Measurements from ENCODE around the gene ZFR2.

ZFR2 gene

DNA sequence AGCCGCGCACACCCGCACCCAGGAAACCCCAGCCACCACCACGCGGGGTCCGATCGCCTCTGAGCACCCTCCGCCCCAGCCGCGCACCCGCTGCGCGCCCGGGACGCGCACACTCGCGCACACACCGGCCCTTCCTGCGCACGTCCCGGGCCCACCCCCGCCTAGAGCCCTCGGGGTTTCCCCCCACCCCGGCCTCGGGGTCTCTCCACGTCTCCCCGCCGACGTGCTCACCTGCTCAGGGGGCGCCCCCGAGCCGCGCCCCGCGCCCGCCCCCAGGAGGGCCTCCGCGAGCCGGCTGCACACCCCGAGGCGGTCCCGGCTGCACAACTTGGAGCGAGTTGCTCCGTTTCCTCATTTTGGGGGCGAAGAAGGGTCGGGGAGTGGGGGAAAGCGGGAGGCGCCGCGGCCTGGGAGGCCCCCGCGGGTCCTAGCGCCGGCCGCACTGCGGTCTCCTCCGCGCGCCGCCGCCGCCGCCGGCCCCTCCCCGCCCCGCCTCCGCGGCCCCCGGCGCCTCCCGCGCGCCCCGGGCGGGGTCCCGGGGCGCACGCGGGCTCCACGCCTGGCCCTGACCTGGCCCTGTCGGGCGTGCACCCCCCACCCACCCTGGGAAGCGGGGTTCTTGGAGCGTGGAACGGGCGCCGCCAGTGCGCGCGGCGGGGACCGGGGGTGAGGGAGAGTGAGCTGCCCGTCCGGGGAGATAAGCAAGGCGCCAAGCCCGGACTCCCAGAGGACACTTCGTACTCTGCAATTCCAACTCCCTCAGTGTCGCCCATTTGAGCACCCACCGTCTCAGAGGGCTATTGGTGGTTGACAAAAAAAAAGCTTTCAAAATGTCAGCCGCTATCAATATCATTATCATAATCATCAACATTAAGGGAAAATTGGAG is 82.7 kb downstream of the ZFR2 start, which contains the start of gene MATK:
MATK (minus strand) TSS at position 444 of the 887 bp plus-strand sequence. CDS start 1,246 bp downstream, outside the sequence.
- peak; percentile 12 for DNase-seq

DNA sequence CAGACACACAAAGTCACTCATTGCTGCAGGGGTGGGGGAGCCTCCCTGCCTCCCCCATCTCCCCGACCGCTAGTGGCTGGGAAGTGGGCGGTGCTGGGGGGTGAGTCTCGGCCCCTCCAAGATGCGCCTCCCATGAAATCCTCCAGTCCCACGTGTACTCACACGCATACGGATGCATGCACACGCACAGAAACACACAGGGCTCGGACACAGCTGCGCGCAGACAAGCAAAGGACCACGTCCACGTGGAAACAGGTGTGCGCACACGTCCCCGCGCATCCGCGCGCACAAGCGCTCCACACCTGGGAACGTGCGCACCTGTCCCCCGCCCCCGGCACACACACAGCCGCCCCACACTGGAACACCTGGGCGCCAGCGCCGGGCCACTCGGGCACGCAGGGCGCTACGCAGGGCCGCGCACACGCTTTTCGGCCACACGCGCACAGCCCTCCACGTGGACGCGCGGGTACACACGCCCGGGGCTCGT is 83.3 kb downstream of the ZFR2 start:
- DNase-seq: no peak

DNA sequence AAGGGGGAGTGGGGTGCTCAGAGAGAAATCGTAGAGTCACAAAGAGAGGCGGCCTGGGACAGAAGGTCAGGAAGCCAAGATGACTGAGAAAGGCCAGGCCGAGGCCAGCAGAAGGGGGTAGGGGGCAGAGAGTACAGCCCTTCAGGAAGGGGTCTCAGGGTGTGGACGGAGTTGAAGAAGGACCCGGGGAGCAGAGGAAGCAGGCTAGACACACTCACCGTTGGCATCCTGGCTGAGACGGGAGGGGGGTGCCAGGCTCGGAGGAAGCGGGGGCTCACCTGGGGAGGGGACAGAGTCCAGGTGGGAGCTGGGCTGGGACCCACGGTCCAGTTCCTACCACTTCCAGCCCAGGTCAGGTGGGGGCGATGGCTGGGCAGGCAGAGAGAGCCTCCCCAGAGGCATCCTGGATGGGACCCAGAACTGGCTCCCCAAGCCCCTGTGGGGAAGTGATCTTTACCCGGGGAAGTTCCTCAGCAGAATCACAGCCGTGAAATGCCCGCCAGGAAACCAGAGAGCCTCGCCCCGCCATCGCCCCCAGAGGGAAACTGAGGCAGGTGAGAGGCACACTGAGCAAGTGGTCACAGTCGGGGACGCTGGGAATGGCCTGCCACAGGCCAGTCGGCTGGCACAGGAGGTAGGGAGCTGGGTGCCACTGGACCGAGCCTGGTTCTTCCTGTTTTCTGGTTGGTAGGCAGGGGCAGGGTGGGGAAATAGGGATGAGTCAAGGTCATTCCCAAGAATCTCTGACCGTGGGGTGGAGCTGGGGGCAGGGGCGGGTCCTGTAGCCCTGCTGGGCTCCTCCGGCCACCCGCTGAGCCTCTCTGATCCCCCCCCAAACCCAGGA is 84.0 kb downstream of the ZFR2 start:
- no peak for DNase-seq

DNA sequence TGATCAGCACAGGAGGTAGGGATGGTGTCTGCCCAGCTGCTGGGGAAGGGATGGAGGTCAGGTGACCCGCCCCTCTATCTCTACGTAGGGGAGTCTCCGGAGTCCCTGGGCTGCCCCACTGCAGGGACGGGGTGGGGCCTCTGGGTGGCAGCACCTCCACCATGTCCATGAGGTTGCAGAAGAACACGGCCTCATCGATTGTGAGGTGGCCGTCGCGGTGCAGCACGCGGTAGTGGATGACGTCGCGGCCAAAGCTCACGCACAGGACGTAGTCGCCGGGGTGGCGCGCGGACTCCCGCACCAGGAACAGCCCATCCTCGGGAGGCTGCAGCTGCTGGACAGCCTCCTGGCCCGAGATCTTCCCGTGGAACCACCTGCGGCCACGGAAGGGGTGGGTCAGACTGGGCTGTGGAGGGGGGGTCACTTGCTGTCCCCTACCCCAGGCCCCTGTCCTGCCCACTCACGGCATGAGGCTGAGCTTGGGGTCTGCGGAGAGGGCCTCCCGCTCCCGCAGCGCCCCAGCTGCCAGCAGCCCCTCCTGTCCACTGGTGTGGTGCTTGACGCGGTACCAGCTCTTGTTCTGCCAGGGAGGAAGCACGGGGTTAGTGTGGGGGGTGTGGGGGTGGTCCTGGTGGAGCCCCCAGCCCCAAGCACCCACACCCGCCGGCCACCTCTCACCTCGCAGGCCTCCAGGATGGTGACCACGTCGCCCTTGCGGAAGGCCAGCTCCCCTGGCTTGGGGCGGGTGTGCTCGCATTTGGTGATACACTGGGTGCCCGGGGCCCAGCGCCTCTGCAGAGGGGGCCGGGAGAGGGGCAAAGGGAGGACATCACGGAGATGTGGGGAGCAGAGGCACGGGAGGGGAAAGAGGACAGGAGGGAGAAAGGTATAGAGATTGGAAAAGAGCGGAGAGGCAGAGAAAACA is 84.9 kb downstream of the ZFR2 start:
- no peak for DNase-seq

DNA sequence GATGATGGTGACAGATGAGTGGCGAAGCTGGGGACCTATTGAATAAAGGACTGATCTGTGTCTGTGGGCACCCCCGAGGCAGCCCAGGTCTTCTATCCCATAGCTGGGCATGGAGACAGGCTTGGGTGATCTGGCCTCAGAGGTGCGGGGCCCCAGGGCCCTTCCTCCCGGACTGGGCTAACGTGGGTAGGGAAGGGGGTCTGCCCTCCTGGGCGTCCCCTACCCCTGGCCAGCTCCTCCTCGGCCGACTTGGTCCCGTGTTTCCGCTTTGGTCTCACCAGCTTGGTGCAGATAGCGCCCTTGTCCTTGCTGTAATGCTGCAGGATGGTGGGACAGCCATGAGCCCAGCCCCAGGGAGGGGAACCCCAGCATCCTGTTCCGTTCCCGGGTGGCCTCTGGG is 85.9 kb downstream of the ZFR2 start:
- no peak for DNase-seq

DNA sequence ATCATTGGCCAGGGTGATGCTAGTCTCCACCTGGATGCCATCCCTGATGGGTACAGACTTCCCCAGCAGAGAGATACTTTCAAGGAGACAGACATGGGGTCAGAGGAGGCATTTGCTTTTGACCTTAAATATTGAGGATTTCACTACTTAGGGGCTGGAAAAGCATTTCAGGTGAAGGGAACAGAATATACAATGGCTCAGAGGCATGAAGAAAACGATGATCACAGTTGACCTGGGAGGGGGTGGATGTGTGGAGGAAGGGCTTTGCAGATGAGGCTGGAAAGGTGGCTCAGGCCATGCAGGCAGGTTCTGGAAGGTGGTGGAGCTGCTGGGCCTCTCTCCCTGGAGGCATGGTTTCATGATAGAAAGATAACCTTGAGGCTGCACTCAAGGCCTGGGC is 86.5 kb downstream of the ZFR2 start:
- no peak for DNase-seq

DNA sequence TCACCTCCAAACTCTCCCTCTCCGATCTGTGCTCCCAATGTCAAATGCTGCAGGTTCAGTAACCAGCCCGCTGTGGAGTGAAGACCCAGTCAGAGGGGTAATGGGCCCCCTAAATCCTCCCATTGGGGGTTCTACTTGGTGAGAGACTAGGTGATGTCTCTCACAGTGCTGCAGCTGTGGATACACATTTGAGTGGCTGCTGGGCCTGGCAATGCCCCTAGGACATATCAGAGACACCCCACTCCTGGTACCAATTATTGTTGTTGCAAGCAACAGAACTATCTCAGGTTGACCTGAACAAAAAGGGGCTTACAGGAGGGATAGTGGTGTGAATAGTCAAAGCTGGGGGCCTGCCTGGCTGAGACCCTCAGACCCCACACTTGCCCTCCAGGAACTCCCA is 87.2 kb downstream of the ZFR2 start:
- DNase-seq: no peak

DNA sequence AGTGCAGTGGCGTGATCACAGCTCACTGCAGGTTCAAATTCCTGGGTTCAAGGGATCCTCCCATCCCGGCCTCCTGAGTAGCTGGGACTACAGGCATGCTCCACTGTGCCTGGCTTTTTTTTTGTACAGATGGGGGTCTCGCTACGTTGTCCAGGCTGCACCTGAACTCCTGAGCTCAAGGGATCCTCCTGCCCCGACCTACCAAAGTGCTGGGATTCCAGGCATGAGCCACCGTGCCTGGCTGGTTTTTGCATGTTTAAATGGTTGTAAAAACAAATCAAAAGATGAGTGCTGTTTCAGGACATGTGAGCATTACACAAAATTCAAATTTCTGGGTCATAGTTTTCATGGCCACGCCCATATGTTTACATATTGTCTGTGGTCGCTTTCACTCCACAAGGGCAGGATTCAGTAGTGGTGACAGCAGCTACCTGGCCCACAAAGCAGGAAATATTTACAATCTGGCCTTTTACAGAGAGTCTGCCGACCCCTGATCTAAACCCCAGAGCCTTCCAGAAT is 88.0 kb downstream of the ZFR2 start:
- no peak for DNase-seq

DNA sequence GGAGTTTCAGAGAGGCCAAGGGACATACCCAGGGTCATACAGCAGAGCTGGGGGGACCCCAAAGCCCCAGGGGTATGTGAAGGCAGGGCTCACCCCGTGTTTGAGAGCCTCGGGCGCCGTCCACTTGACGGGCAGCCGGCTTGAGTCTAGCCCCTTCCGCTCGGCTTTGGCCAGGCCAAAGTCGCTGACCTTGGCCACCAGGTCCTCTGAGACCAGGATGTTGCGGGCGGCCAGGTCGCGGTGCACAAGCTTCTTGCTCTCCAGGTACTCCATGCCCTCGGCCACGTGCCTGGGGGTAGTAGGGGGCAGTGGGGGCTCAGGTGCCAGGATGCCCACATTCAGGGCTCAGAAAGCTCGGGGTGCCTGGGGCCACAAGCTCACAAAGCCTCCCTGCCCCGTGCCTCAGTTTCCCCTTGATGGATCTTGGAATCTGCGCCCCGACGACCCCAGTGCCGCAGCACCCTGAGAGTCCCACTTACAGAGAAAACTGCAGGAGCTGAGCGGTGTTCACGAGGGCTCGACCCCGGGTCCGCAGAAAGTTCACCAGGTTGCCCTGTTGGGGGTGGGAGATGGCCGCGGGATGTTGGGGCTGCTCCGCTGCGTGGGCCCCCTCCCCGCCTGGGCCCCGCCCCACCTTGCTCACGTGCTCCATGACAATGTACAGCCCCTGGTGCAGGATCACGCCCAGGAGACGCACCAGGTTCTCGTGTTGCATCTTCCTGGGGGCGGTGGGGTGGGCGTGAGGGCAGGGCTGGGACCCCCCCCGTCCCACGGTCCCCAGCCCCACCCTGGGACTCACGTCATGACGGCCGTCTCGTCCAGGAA is 89.7 kb downstream of the ZFR2 start:
- no peak for DNase-seq

DNA sequence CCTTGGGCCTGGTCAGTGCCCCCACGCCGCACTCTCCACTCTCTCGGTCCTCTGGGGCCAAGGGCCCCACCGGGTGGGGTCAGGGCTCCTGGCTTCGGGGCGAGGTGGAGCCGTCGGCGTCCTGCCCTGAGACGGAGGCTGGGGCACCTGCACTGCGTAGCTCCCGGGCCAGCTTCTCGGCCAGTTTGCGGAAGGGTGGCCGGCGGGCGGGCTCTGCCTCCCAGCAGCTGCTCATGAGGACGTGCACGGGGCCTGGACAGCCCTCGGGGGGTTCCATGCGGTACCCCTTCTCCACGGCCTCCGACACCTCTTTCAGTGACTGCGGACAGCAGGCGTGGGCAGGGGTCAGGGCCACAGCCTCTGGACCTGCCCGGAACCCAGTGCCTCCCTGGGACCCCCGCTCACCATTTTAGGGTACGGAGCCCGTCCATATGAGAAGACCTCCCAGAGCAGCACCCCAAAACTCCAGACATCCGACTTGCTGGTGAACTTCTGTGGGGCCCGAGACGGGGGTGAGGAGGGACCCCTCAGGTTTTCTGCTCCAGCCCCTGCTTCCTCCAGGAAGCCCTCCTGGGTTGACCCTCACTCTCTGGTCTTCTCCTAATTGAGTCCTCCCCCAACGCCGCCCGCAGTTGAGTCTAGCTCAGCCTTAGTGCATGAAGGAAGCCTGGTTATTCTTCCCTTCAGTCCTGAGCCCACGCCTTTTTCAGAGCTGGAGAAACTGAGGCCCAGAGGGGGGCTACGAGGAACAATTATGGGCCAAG is 90.6 kb downstream of the ZFR2 start:
- DNase-seq: no peak

DNA sequence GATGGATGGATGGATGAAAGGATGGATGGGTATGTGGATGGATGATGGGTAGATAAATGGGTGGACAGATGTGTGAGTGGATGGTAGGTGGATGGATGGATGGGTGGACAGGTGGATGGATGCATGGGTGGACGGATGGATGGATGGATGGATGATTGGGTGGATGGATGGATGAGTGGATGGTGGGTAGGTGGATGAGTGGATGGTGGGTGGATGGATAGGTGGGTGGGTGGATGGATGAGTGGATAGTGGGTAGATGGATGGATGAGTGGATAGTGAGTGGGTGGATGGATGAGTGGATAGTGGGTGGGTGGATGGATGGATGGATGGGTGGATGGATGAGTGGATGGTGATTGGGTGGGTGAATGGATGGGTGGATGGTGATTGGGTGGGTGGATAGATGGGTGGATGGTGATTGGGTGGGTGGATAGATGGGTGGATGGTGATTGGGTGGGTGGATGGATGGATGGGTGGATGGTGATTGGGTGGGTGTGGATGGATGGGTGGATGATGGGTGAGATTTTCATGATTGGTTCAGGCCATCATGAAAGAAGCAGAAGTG is 92.3 kb downstream of the ZFR2 start:
- DNase-seq: no peak

DNA sequence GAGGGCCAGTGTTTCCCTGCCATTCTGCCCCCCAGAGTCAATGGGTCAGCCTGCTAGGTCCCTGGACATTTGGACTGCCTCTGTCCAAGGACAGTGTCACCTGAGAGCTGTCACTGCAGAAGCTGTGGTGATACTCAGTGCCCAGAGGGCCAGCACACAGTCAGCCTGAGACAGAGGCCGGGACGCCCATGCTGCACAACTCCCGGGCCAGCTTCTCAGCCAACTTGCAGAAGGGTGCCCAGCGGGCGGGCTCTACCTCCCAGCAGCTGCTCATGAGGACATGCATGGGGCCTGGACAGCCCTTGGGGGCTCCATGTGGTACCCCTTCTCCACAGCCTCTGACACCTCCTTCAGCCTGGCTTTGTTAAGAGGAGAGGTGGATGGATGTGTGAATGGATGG is 93.0 kb downstream of the ZFR2 start:
- DNase-seq: no peak

DNA sequence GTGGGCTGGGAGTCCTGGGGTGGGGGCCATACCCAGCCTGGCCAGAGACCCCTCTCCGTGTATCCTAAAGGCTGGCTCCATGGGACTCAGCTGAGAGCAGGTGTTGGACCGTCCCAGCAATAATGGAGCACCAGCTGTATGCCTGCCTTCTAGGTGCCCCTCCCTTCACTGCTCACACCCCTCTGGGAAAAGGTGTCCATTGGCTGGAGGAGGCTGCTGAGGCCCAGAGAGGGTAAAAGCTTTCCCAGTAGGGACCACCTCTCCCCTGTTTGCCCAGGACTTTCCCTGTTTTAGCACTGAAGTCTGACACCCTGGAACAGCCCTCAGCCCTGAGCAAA is 93.5 kb downstream of the ZFR2 start:
- DNase-seq: no peak

DNA sequence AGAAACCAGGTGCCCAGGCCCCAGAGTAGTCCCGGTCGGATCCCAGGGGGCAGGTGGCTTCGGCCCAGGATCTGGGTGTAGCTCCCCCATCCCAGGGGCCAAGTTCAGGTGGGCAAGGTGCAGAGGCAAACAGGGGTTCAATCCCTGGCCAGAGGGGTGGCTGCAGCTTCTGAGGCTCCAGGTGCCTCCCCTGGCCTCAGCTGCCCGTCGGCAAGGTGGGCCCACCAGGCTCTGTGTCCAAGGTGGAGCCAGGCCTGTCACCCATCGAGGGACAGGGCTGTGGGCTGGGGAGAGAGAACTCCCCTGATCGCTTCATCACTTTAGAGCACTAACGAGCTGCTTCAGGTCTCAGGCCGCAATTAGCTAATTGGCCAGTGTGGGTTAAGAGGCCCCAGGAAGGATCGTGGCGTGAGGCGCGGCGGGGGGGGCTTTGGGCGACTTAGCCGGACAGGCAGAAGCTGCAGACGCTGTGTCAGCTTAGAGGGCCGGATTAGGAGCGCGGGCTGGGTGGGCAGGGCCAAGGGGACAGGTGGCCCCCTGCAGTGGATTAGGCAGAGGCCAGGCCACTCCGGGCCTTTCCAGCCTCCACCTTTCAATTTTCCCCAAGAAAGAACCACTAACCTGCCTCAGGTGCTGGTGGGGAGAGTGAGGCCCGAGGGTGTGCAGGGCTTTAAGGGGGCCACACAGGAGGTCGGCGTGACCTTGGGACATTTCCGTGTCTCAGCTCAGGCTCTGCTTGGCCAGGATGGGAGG is 94.0 kb downstream of the ZFR2 start:
- DNase-seq: no peak

DNA sequence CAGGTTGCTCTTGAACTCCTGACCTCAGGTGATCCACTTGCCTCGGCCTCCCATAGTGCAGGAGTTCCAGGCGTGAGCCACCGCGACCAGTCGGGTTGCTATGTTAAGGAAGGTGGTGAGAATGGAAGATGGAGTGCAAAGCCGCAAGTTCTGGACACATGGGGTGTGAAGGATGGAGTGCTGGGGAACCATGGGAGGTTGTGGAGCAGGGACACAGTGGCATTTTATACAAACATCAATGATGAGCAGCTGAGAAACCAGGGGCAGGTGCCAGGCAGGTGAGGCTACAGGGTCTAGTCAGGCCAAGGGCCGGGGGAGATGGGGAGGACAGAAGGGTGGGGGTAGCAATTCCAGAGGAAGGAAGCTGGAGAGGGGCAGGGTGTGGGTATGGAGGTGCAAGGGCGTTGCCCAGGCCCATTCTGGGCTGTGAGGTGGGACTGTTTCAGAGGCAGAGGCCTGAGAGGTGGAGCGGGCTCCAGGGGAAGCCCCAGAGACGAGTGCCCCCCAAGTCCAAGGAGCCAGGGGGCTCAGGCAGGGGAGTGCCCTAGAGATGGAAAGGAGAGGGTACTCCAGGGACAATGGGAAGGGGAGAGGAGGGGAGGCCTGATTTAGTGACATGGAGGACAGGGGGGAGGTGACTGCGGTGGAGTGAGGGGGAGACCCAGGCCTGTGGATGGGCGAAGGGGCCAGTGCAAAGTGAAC is 94.9 kb downstream of the ZFR2 start:
- DNase-seq: no peak

DNA sequence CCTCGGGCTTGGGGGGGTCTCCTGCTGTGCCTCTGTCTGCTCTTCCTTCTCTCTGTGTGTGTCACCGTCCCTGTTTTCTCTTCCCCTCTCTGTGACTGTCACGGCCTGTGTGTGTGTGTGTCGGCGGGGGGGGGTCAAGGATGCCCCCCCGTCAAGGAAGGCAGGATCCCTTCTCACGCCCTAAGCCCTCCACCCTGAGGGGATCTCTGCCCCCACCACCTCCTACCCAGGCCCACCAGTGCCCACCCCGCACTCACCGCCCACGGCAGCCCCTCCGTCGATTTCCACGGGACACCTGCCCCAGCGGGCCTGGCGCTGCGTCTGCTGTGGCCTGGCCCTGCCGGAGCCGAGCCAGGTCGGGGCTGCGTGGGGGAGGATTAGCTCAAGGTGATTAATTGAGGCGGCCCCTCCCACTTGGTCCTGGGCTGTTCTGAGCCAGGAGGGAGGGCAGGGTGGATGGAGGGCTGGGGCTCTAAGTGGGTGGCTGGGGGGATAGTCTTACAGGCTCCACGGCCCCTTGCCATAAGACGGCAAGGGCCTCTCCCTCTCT is 96.9 kb downstream of the ZFR2 start, which contains the start of gene RAX2:
RAX2 (minus strand) TSS at position 323 of the 550 bp plus-strand sequence. CDS start 486 bp downstream, outside the sequence.
- DNase-seq: no peak

DNA sequence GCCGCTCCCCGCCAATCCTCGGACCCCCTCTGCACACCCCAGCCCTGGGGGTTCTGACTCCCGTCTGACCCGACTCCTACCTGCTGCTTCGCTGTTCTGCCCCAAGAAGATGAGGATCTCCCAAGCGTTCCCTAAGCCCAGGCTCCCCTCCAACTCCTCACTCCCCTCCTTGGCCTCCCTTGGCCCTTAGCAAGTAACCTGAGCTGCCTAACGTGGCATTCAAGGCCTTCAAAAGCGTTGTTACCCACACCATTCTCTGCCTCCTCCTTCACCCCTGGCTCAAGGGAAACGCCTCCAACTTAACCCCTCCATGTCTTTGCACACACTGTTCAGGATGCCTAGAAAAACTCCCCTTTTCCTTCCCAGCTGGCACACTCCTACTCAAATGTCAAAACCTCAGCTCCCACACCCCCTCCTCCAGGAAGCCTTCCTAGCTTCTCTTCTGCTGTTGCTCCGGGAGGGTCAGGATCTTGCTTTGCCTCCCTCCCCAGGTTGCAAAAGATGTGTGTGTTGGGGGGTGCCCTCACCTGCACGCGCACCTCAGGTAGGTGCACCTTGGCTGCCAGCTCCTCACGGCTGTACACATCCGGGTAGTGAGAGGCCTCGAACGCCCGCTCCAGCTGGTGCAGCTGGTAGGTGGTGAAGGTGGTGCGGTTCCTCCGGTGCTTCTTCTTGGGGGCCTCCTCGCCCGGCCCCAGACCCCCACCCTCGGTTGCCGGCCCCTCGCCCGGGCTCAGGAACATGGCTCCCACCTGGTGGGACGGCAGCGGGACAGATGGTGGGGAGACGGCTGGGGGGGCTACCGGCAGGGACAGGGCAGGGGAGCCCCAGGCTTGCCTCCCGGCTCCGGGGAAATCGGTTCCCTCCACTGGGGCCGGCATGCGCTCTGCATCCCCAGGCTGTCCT is 97.6 kb downstream of the ZFR2 start:
- DNase-seq: no peak

All from GF-D8 (cell line).